SH-SY5Y (cell line): ENCODE data around the gene NDUFA11.

Experiments used
- GATA2 ChIP-seq: IDR thresholded peaks from 2 replicates; pipeline ENCODE4 v1.6.1; 2011; ENCODE audit warnings: mild to moderate bottlenecking, low read depth, low read length
- GATA3 ChIP-seq: IDR thresholded peaks from 2 replicates; pipeline ENCODE4 v1.6.1; 2011; ENCODE audit warnings: low read depth, mild to moderate bottlenecking, low read length, moderate library complexity

The NDUFA11 gene

GRCh38 chr19:5922161-5922545, 18.6 kb upstream of the NDUFA11 start:
- no peak for TF ChIP-seq GATA2
- TF ChIP-seq GATA3: no peak

- TF ChIP-seq GATA3 (no peak), GATA2 (no peak)
These were observed 18.0 kb upstream of the NDUFA11 start for GRCh38 chr19:5921516-5922160.

- TF ChIP-seq GATA3: no peak
- no peak for TF ChIP-seq GATA2
These were observed 15.0 kb upstream of the NDUFA11 start for GRCh38 chr19:5918463-5919079.

- no peak for TF ChIP-seq GATA2
- TF ChIP-seq GATA3: no peak
These were observed 14.0 kb upstream of the NDUFA11 start for GRCh38 chr19:5917431-5918107.

- no peak for TF ChIP-seq GATA3
- TF ChIP-seq GATA2: no peak
These were observed 12.7 kb upstream of the NDUFA11 start for GRCh38 chr19:5916181-5916708.

GRCh38 chr19:5915782-5916165, 12.2 kb upstream of the NDUFA11 start:
- TF ChIP-seq GATA3 (no peak), GATA2 (no peak)

- TF ChIP-seq GATA3 (no peak), GATA2 (no peak)
These were observed 11.6 kb upstream of the NDUFA11 start for GRCh38 chr19:5914946-5915781.

- TF ChIP-seq GATA2 (no peak), GATA3 (no peak)
These were observed 10.8 kb upstream of the NDUFA11 start for GRCh38 chr19:5914358-5914774.

GRCh38 chr19:5913739-5914357, 10.3 kb upstream of the NDUFA11 start, which contains the start of gene CAPS:
Gene CAPS (plus strand): TSS chr19:5914254. CDS start chr19:5914407, 153 bp downstream.
- TF ChIP-seq GATA2 (no peak), GATA3 (no peak)

GRCh38 chr19:5911366-5911765, 7.8 kb upstream of the NDUFA11 start:
- TF ChIP-seq GATA3: no peak
- no peak for TF ChIP-seq GATA2

GRCh38 chr19:5910638-5910907, 7.0 kb upstream of the NDUFA11 start:
- TF ChIP-seq GATA2 (no peak), GATA3 (no peak)

GRCh38 chr19:5908773-5909442, 5.3 kb upstream of the NDUFA11 start:
- TF ChIP-seq GATA3: no peak
- no peak for TF ChIP-seq GATA2

- TF ChIP-seq GATA3 (no peak), GATA2 (no peak)
These were observed 3.7 kb upstream of the NDUFA11 start for GRCh38 chr19:5907241-5907640.
